Hepatocyte (in vitro differentiated cells): ENCODE measurements around the gene CDHR1. TPM values are rescaled to one million over a fixed set of nuclear protein-coding genes. Genes with fewer than 3 reads are reported as not detected.
A peak's percentile ranks its signal among the peaks of the same experiment; 100 is the strongest.

Source experiments
- DNase-seq: peaks from one replicate; pipeline ENCODE4 v3.0.0-alpha.2; 2016; ENCODE audit warnings: low spot score
- H2AFZ ChIP-seq: fragments of 200-600 bp; sonication (generic); 2 replicates; pipeline ENCODE4 v1.6.0; 2016; ENCODE audit warnings: antibody characterized with exemption, mild to moderate bottlenecking
- H3K27ac ChIP-seq: fragments of 200-600 bp; sonication (generic); 2 replicates; pipeline ENCODE4 v1.5.1; 2016; ENCODE audit warnings: mild to moderate bottlenecking
- H3K27me3 ChIP-seq: fragments of 200-600 bp; sonication (generic); 2 replicates; pipeline ENCODE4 v1.6.1; 2016
- H3K36me3 ChIP-seq: fragments of 200-600 bp; sonication (generic); replicated peaks from 2 replicates; pipeline ENCODE4 v1.5.1; 2016; ENCODE audit warnings: low read depth; ENCODE audit not compliant: insufficient read depth
- H3K4me1 ChIP-seq: fragments of 200-600 bp; sonication (generic); 2 replicates; pipeline ENCODE4 v1.5.1; 2016; ENCODE audit warnings: mild to moderate bottlenecking, moderate library complexity; ENCODE audit not compliant: insufficient read depth
- H3K4me2 ChIP-seq: fragments of 200-600 bp; sonication (generic); 2 replicates; pipeline ENCODE4 v1.6.0; 2016
- H3K4me3 ChIP-seq: fragments of 200-600 bp; sonication (generic); 2 replicates; pipeline ENCODE4 v1.5.1; 2016; ENCODE audit warnings: mild to moderate bottlenecking
- H3K79me2 ChIP-seq: fragments of 200-600 bp; sonication (generic); 2 replicates; pipeline ENCODE4 v1.6.0; 2017; ENCODE audit warnings: mild to moderate bottlenecking
- H3K9me2 ChIP-seq: fragments of 200-600 bp; sonication (generic); replicated peaks from 2 replicates; pipeline ENCODE4 v1.6.0; 2017; ENCODE audit warnings: mild to moderate bottlenecking; ENCODE audit not compliant: insufficient read depth
- H3K9me3 ChIP-seq: fragments of 200-600 bp; sonication (generic); 2 replicates; pipeline ENCODE4 v1.5.1; 2016; ENCODE audit warnings: low read depth, mild to moderate bottlenecking
- H4K20me1 ChIP-seq: fragments of 200-600 bp; sonication (generic); 2 replicates; pipeline ENCODE4 v1.6.0; 2016; ENCODE audit warnings: mild to moderate bottlenecking; ENCODE audit not compliant: insufficient read depth, poor library complexity, severe bottlenecking
- CTCF ChIP-seq: fragments of 200-600 bp; sonication (generic); IDR thresholded peaks from 2 replicates; pipeline ENCODE4 v1.5.1; 2016; ENCODE audit warnings: antibody characterized with exemption, mild to moderate bottlenecking; ENCODE audit not compliant: poor library complexity
- EZH2 ChIP-seq: fragments of 200-600 bp; sonication (generic); IDR thresholded peaks from 2 replicates; pipeline ENCODE4 v1.6.1; 2016; ENCODE audit warnings: antibody characterized with exemption, mild to moderate bottlenecking, borderline replicate concordance
- EZH2phosphoT487 ChIP-seq: fragments of 200-600 bp; sonication (generic); IDR thresholded peaks from one replicate; pipeline ENCODE4 v1.6.1; 2018; ENCODE audit warnings: antibody characterized with exemption, mild to moderate bottlenecking, low read depth, moderate library complexity; ENCODE audit not compliant: unreplicated experiment, severe bottlenecking
- WGBS: methylation state at CpG from one replicate; pipeline ENCODE4 v1.1.6; 2016; ENCODE audit warnings: low lambda C conversion rate; ENCODE audit errors: missing lambda C conversion rate; 5-methylcytosine and 5-hydroxymethylcytosine counted together
- polyA plus RNA-seq: library from polyadenylated mRNA; unstranded; fragments of >200 nt; fragmentation: Nextera tagmentation; extraction: Ambion mirVana; gene quantifications from 2 replicates; pipeline ENCODE4 v1.2.1, GENCODE V29; 2016
- total RNA-seq: library from RNA; depleted of rRNA; stranded (reverse); fragments of >200 nt; gene quantifications from 2 replicates; pipeline ENCODE4 v1.2.3, GENCODE V29; 2014

Gene CDHR1
- total and polyA plus RNA-seq, 2 experiments from 2014 or later: 0.03 TPM; not detected in 1

- H3K79me2 ChIP-seq: no peaks in the 10 kb centered on the region
- no peaks in the 10 kb centered on the region for H4K20me1 ChIP-seq
- H3K27ac ChIP-seq: no peak overlapping the region
- no peaks in the 10 kb centered on the region for H3K4me1 ChIP-seq
- no peak overlapping the region for H3K4me3 ChIP-seq
- no peak overlapping the region for H2AFZ ChIP-seq
- H3K36me3 ChIP-seq: no peaks in the 10 kb centered on the region
- WGBS: 80% methylated on average over 10 of the region's 10 CpGs
- no peaks in the 10 kb centered on the region for H3K27me3 ChIP-seq
- H3K4me2 ChIP-seq: no peak overlapping the region
- no peaks in the 10 kb centered on the region for H3K9me3 ChIP-seq
- no peaks in the 10 kb centered on the region for H3K9me2 ChIP-seq
- no peak for DNase-seq
- TF ChIP-seq EZH2 (no peak), EZH2phosphoT487 (no peak), CTCF (no peak)
Measured at GRCh38 chr10:84254552-84255478, 60.5 kb downstream of the CDHR1 start.

DNA sequence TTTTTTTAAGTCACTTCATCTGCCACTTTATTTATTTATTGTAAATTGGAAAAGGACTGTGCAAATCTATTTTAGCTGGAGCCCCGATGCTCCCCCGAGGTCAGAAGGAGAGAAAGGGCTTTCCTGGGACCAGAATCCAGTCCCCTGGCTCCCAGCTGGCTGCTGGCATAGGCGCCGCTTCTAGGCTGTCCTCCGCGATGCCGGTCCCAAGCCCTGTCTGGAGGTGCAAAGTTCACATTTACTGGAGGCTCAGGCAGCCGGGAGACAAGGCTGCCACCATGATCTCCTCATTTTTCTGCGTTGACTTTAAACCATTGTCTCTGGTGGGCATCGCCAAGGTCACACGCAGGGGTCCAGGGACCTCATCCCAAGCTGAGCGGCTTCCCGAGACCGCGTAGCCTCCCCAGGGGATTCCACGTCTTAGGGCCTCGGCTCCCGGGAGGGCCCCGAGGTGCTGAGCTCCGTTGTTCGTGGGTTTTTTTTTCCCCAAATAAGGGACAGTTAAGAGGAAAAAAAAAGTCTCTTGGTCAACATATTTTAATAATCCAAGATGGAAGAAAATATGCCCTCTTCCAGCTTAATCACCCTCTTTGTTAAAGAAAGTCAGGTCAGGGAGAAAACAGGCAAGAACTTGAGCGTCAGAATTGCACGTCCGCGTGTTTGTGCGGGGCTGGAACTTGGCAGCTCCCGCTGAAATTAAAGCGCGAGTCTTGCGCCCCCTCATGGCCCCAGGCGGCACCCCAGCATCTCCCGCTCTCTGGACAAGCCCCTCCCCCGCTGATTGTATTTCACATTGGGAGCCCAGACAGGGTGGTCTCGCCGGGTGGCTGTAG, 62.4 kb downstream of the CDHR1 start:
- H3K27ac ChIP-seq: no peak overlapping the region
- H3K9me2 ChIP-seq: no peaks in the 10 kb centered on the region
- DNase-seq: peak; percentile 44
- WGBS: 57% methylated on average over 35 of the region's 35 CpGs
- H3K4me3 ChIP-seq: no peak overlapping the region
- H3K36me3 ChIP-seq: no peaks in the 10 kb centered on the region
- H3K9me3 ChIP-seq: no peaks in the 10 kb centered on the region
- H3K4me1 ChIP-seq: no peaks in the 10 kb centered on the region
- H3K27me3 ChIP-seq: no peaks in the 10 kb centered on the region
- H3K4me2 ChIP-seq: no peak overlapping the region
- H2AFZ ChIP-seq: no peak overlapping the region
- H3K79me2 ChIP-seq: no peaks in the 10 kb centered on the region
- no peaks in the 10 kb centered on the region for H4K20me1 ChIP-seq
- TF ChIP-seq EZH2phosphoT487 (no peak), CTCF (peak; percentile 46)

DNA sequence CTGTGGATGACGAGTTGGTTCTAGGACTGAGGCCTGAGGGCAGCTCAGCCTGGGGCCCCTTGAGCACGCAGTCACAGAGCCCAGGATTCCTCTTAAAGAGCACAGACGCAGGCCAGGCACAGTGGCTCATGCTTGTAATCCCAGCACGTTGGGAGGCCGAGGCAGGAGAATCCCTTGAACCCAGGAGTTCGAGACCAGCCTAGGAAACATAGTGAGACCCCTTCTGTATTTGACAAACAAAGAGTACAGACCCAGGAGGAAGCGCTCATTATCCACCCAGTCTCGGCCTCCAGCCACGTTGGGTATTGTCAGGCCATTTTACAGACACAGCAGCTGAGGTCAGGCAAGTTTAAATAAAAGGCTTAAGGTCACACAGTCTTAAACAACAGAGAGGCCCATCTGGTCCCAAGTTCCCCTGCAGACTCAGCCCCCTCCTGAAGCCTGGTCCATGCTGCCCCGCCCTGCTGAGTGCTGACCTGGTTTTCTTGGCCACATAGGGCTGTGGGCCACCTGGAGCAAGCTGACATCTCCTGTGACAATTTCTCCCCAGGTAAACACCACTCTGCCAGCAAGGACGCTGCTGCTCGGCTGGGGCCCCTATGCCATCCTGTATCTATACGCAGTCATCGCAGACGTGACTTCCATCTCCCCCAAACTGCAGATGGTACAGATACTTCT, 63.1 kb downstream of the CDHR1 start:
- no peak overlapping the region for H3K27ac ChIP-seq
- DNase-seq: no peak
- no peaks in the 10 kb centered on the region for H4K20me1 ChIP-seq
- H3K27me3 ChIP-seq: no peaks in the 10 kb centered on the region
- no peak overlapping the region for H2AFZ ChIP-seq
- no peaks in the 10 kb centered on the region for H3K4me1 ChIP-seq
- H3K36me3 ChIP-seq: no peaks in the 10 kb centered on the region
- no peaks in the 10 kb centered on the region for H3K9me3 ChIP-seq
- no peak overlapping the region for H3K4me3 ChIP-seq
- H3K9me2 ChIP-seq: no peaks in the 10 kb centered on the region
- no peak for TF ChIP-seq EZH2
- no peak for TF ChIP-seq CTCF
- TF ChIP-seq EZH2phosphoT487: no peak
- H3K4me2 ChIP-seq: no peak overlapping the region
- 82% methylated on average over 15 of the region's 15 CpGs for WGBS
- no peaks in the 10 kb centered on the region for H3K79me2 ChIP-seq
